A549 (cell line): Measurements from ENCODE around the gene DUSP9. TPM values are rescaled to one million over a fixed set of nuclear protein-coding genes. Genes with fewer than 3 reads are reported as not detected.

Source experiments
- ATAC-seq, 2 experiments: fragments of 200-7000 bp in 1 of 2; fragments of >200 bp in 1 of 2; cut with Nextera tagmentation in 1 of 2; cut with Tn5 transposase in 1 of 2; 3 replicates each; pipeline versions ENCODE4 v1.8.0 to v1.9.1; 2018 to 2020; ENCODE audit warnings: mild to moderate bottlenecking in 1 of 2, moderate library complexity in 1 of 2
- CTCF ChIA-PET: fragments of 300-600 bp; sonication (Branson Sonifier 250); formaldehyde crosslinking; extraction: SDS; loops from one replicate; lab custom pipeline; 2021; ENCODE audit warnings: antibody characterized with exemption, inconsistent platforms; lab: Yijun Ruan, JAX
- POLR2A ChIA-PET: fragments of 350-600 bp; formaldehyde crosslinking; extraction: SDS; loops from one replicate; lab custom pipeline; 2021; ENCODE audit warnings: antibody characterized with exemption, inconsistent platforms; lab: Yijun Ruan, JAX
- DNase-seq, 2 experiments: peaks; one replicate each; pipeline versions ENCODE4 v3.0.0 to v3.0.0-alpha.2; 2011 to 2016; ENCODE audit warnings: low read depth in 1 of 2, low spot score in 1 of 2
- FAIRE-seq: peaks from 2 replicates; lab custom pipeline; 2011; peaks lifted over from hg19 to GRCh38; lab: Jason Lieb, UNC
- H3K27ac ChIP-seq, 2 experiments: fragments of >200 bp; sonication (Bioruptor Twin); formaldehyde crosslinking; 3 replicates each; pipeline ENCODE4 v1.5.1; 2016 to 2017
- H3K4me1 ChIP-seq: fragments of >200 bp; sonication (Bioruptor Twin); formaldehyde crosslinking; 3 replicates; pipeline ENCODE4 v1.6.1; 2016
- H3K4me2 ChIP-seq: fragments of >200 bp; sonication (Bioruptor Twin); formaldehyde crosslinking; 3 replicates; pipeline ENCODE4 v1.6.1; 2016
- H3K4me3 ChIP-seq: fragments of >200 bp; sonication (Bioruptor Twin); formaldehyde crosslinking; 3 replicates; pipeline ENCODE4 v1.5.1; 2016
- H3K9me3 ChIP-seq: fragments of >200 bp; sonication (Bioruptor Twin); formaldehyde crosslinking; 3 replicates; pipeline ENCODE4 v1.6.1; 2016
- CHD4 ChIP-seq: fragments of 200-600 bp; sonication (generic); IDR thresholded peaks from 2 replicates; pipeline ENCODE4 v1.6.1; 2016; ENCODE audit warnings: antibody characterized with exemption, mild to moderate bottlenecking, borderline replicate concordance
- EHMT2 ChIP-seq: fragments of 200-600 bp; sonication (generic); IDR thresholded peaks from 2 replicates; pipeline ENCODE4 v1.6.1; 2016; ENCODE audit warnings: antibody characterized with exemption, low read depth, mild to moderate bottlenecking, moderate library complexity
- ESRRA ChIP-seq: fragments of 150-350 bp; IDR thresholded peaks from 2 replicates; pipeline ENCODE4 v1.6.1; 2014; ENCODE audit warnings: mild to moderate bottlenecking, low read length, borderline replicate concordance
- FOXS1 ChIP-seq: fragments of 250-450 bp; sonication (Bioruptor Pico); IDR thresholded peaks from 2 replicates; pipeline ENCODE4 v1.5.0; 2020; ENCODE audit warnings: mild to moderate bottlenecking, moderate library complexity
- GATA3 ChIP-seq: IDR thresholded peaks from 2 replicates; pipeline ENCODE4 v1.6.1; 2012; ENCODE audit warnings: borderline replicate concordance
- HDAC2 ChIP-seq: fragments of 200-600 bp; sonication (generic); IDR thresholded peaks from 2 replicates; pipeline ENCODE4 v1.6.1; 2016
- HMGXB4 ChIP-seq: fragments of 250-450 bp; sonication (Bioruptor Pico); IDR thresholded peaks from 2 replicates; pipeline ENCODE4 v1.5.0; 2021; ENCODE audit warnings: mild to moderate bottlenecking, moderate library complexity, borderline replicate concordance
- HOXB5 ChIP-seq: fragments of 250-450 bp; sonication (Bioruptor Pico); IDR thresholded peaks from 2 replicates; pipeline ENCODE4 v1.5.0; 2020; ENCODE audit warnings: mild to moderate bottlenecking, moderate library complexity
- JUN ChIP-seq, 2 experiments: fragments of >200 bp; sonication (Bioruptor Twin); formaldehyde crosslinking; IDR thresholded peaks; 2 replicates in 1 of 2; 3 replicates in 1 of 2; pipeline ENCODE4 v1.6.1; 2016 to 2017
- MYC ChIP-seq: IDR thresholded peaks from 2 replicates; pipeline ENCODE4 v1.6.1; 2012; ENCODE audit warnings: mild to moderate bottlenecking, inconsistent platforms, low read length, improper control_type of control experiment, borderline replicate concordance
- PBX3 ChIP-seq: IDR thresholded peaks from 2 replicates; pipeline ENCODE4 v1.6.1; 2012
- POLR2A ChIP-seq: IDR thresholded peaks from 2 replicates; pipeline ENCODE4 v1.6.1; 2012; ENCODE audit warnings: mild to moderate bottlenecking, low read length
- RAD21 ChIP-seq, 2 experiments: fragments of >200 bp in 1 of 2; sonication (Bioruptor Twin) in 1 of 2; formaldehyde crosslinking in 1 of 2; IDR thresholded peaks in 1 of 2; conservative IDR thresholded peaks in 1 of 2; 2 replicates in 1 of 2; 3 replicates in 1 of 2; pipeline ENCODE4 v1.6.1; 2012 to 2018; ENCODE audit warnings: inconsistent platforms in 1 of 2
- RCOR1 ChIP-seq: fragments of 150-350 bp; IDR thresholded peaks from 2 replicates; pipeline ENCODE4 v1.6.1; 2014; ENCODE audit warnings: antibody characterized with exemption, low read length, low read depth
- RFX5 ChIP-seq: fragments of 450-650 bp; IDR thresholded peaks from 2 replicates; pipeline ENCODE4 v1.7.1; 2014; ENCODE audit warnings: antibody characterized with exemption, mild to moderate bottlenecking, moderate library complexity
- ZFP36 ChIP-seq: fragments of 450-650 bp; IDR thresholded peaks from 2 replicates; pipeline ENCODE4 v1.6.1; 2014; ENCODE audit warnings: borderline replicate concordance; ENCODE audit not compliant: partially characterized antibody
- ZSCAN20 ChIP-seq: fragments of 250-450 bp; sonication (Bioruptor Pico); IDR thresholded peaks from 2 replicates; pipeline ENCODE4 v1.8.0; 2022; ENCODE audit warnings: mild to moderate bottlenecking, moderate library complexity
- WGBS: methylation state at CpG from one replicate; pipeline ENCODE4 v1.1.6; 2017; ENCODE audit errors: missing lambda C conversion rate; 5-methylcytosine and 5-hydroxymethylcytosine counted together
- polyA plus RNA-seq, 4 experiments: library from polyadenylated mRNA; depleted of rRNA in 3 of 4; stranded (reverse); fragments of >200 nt; fragmentation: RNase III in 1 of 4; extraction: RNeasy Plus Mini Kit Qiagen cat#74134 plus additional on column Dnase treatment in 1 of 4; gene quantifications; 2 replicates in 3 of 4; 3 replicates in 1 of 4; pipeline ENCODE4 v1.2.3, GENCODE V29; 2011 to 2017
- TF ChIP-seq, protein P1 (sequence below): fragments of 450-650 bp; IDR thresholded peaks from 2 replicates; pipeline ENCODE4 v1.6.1; 2014; ENCODE audit warnings: antibody characterized with exemption
- TF ChIP-seq, protein P2 (sequence below): fragments of >200 bp; sonication (Bioruptor Twin); formaldehyde crosslinking; IDR thresholded peaks from 3 replicates; pipeline ENCODE4 v1.5.1; 2016

The DUSP9 gene
- polyA plus RNA-seq, 2 of the 4 experiments (the other 2 are of a cell fraction), result 0.75 to 1.6 TPM

GRCh38 chrX:153669901-153670731 lies 23.1 kb downstream of the DUSP9 start:
- TF ChIP-seq, protein P1, sequence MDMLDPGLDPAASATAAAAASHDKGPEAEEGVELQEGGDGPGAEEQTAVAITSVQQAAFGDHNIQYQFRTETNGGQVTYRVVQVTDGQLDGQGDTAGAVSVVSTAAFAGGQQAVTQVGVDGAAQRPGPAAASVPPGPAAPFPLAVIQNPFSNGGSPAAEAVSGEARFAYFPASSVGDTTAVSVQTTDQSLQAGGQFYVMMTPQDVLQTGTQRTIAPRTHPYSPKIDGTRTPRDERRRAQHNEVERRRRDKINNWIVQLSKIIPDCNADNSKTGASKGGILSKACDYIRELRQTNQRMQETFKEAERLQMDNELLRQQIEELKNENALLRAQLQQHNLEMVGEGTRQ, result no peak
- TF ChIP-seq ESRRA (no peak), RAD21 (conservative IDR thresholded peaks at IDR 0.05 in 1 of 2, IDR thresholded peaks at IDR 0.05 in 1 of 2) (no peak), CHD4 (no peak), PBX3 (no peak), RFX5 (no peak), HMGXB4 (CRISPR knock-in tag) (no peak), FOXS1 (CRISPR knock-in tag) (no peak), ZSCAN20 (CRISPR knock-in tag) (no peak), GATA3 (no peak), HDAC2 (no peak), MYC (no peak), POLR2A (no peak), ZFP36 (no peak), JUN (IDR thresholded peaks at IDR 0.05) (no peak), EHMT2 (no peak), RCOR1 (no peak), HOXB5 (CRISPR knock-in tag) (no peak)
- TF ChIP-seq, protein P2, sequence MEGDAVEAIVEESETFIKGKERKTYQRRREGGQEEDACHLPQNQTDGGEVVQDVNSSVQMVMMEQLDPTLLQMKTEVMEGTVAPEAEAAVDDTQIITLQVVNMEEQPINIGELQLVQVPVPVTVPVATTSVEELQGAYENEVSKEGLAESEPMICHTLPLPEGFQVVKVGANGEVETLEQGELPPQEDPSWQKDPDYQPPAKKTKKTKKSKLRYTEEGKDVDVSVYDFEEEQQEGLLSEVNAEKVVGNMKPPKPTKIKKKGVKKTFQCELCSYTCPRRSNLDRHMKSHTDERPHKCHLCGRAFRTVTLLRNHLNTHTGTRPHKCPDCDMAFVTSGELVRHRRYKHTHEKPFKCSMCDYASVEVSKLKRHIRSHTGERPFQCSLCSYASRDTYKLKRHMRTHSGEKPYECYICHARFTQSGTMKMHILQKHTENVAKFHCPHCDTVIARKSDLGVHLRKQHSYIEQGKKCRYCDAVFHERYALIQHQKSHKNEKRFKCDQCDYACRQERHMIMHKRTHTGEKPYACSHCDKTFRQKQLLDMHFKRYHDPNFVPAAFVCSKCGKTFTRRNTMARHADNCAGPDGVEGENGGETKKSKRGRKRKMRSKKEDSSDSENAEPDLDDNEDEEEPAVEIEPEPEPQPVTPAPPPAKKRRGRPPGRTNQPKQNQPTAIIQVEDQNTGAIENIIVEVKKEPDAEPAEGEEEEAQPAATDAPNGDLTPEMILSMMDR, result no peak
- ChIA-PET CTCF (interaction anchor here (0.6 to 5.9 kb wide), 17 partner anchors 8 to 728 kb away, joined by 3 to 78 read pairs (median 7); partner anchors contain the start of gene DUSP9), POLR2A (no interaction called here)
- no peaks in the 10 kb centered on the region for H3K9me3 ChIP-seq
- DNase-seq (no peak), ATAC-seq (no peak), FAIRE-seq (no peak)
- H3K4me1 ChIP-seq, result no peaks in the 10 kb centered on the region
- no peak overlapping the region for H3K4me2 ChIP-seq
- no peak overlapping the region for H3K4me3 ChIP-seq
- WGBS, result 62% methylated on average over 9 of the region's 23 CpGs
- no peak overlapping the region for H3K27ac ChIP-seq
